K562 (cell line): ENCODE data around the gene PFKP. TPM values are rescaled to one million over a fixed set of nuclear protein-coding genes. Genes with fewer than 3 reads are reported as not detected.

Experiments used
- CBFA2T3 ChIP-seq: fragments of 450-650 bp; IDR thresholded peaks from 2 replicates; pipeline ENCODE4 v1.6.1; 2017
- CBX2 ChIP-seq: fragments of 200-600 bp; sonication (generic); IDR thresholded peaks from one replicate; pipeline ENCODE4 v1.6.1; 2012; ENCODE audit warnings: mild to moderate bottlenecking, low read length, inconsistent platforms; ENCODE audit not compliant: insufficient read depth, poor library complexity, severe bottlenecking
- ELF1 ChIP-seq: fragments of 200-800 bp; sonication (Bioruptor generic); IDR thresholded peaks from 2 replicates; pipeline ENCODE4 v1.6.1; 2016; ENCODE audit warnings: missing genetic modification characterization, missing compliant biosample characterization
- FIP1L1 ChIP-seq: fragments of 200-400 bp; formaldehyde crosslinking; IDR thresholded peaks from 2 replicates; pipeline ENCODE4 v1.6.1; 2018; ENCODE audit warnings: mild to moderate bottlenecking, low read depth, low read length; ENCODE audit not compliant: poor library complexity, severe bottlenecking
- HOXB6 ChIP-seq: fragments of 250-450 bp; sonication (Bioruptor Pico); IDR thresholded peaks from 2 replicates; pipeline ENCODE4 v1.5.1; 2022; ENCODE audit warnings: mild to moderate bottlenecking, borderline replicate concordance
- JUN ChIP-seq, 2 experiments: sonication (generic) in 1 of 2; formaldehyde crosslinking in 1 of 2; IDR thresholded peaks; 2 replicates each; pipeline versions ENCODE4 v1.6.1 to v1.8.0; 2012 to 2022; ENCODE audit warnings: borderline replicate concordance in 2 of 2, mild to moderate bottlenecking in 2 of 2, improper control_type of control experiment in 1 of 2, low read depth in 1 of 2, low read length in 1 of 2, missing genetic modification reagents in 1 of 2
- KLF6 ChIP-seq: fragments of 250-450 bp; sonication (Bioruptor Pico); IDR thresholded peaks from 2 replicates; pipeline ENCODE4 v1.4.0; 2020; ENCODE audit warnings: mild to moderate bottlenecking, moderate library complexity, borderline replicate concordance
- MXI1 ChIP-seq: IDR thresholded peaks from 2 replicates; pipeline ENCODE4 v1.6.1; 2011; ENCODE audit warnings: low read depth, mild to moderate bottlenecking, improper control_type of control experiment, low read length
- POLR3G ChIP-seq: IDR thresholded peaks from 2 replicates; pipeline ENCODE4 v1.6.1; 2011; ENCODE audit not compliant: insufficient read length, insufficient replicate concordance; ENCODE audit errors: extremely low read depth
- SMARCA4 ChIP-seq: fragments of 450-650 bp; IDR thresholded peaks from 2 replicates; pipeline ENCODE4 v1.6.1; 2016
- SRSF7 ChIP-seq: fragments of 200-400 bp; formaldehyde crosslinking; optimal IDR thresholded peaks from 2 replicates; pipeline ENCODE3; 2017; ENCODE audit warnings: mild to moderate bottlenecking, low read depth, low read length
- TBL1XR1 ChIP-seq, 2 experiments: IDR thresholded peaks; 2 replicates each; pipeline ENCODE4 v1.6.1; 2012; ENCODE audit warnings: improper control_type of control experiment in 2 of 2, low read length in 2 of 2, mild to moderate bottlenecking in 1 of 2
- TEAD2 ChIP-seq: fragments of 450-650 bp; IDR thresholded peaks from 2 replicates; pipeline ENCODE4 v1.6.1; 2016; ENCODE audit warnings: missing genetic modification characterization, control low read depth, missing compliant biosample characterization
- ZNF212 ChIP-seq: fragments of 450-650 bp; formaldehyde crosslinking; IDR thresholded peaks from 2 replicates; pipeline ENCODE4 v1.4.0; 2020; ENCODE audit warnings: mild to moderate bottlenecking
- polyA plus RNA-seq, 8 experiments: library from polyadenylated mRNA; depleted of rRNA in 4 of 8; stranded (reverse) in 5 of 8; unstranded in 3 of 8; fragments of >200 nt; fragmentation: Nextera tagmentation in 2 of 8; fragmentation: Illumina TruSeq in 1 of 8; extraction: Ambion mirVana in 2 of 8; extraction: Trizol in 1 of 8; gene quantifications; 2 replicates each; pipeline versions ENCODE4 v1.2.1 to v1.2.3, GENCODE V29; 2011 to 2014; ENCODE audit warnings: inconsistent platforms in 1 of 8, missing spikeins in 1 of 8
- total RNA-seq, 7 experiments: library from RNA; depleted of rRNA in 6 of 7; stranded (reverse); fragments of >200 nt in 6 of 7; fragmentation: Illumina TruSeq in 2 of 7; extraction: Trizol in 2 of 7; gene quantifications; 2 replicates each; pipeline versions ENCODE4 v1.2.1 to v1.2.3, GENCODE V29; 2011 to 2021; ENCODE audit warnings: low replicate concordance in 1 of 7
- TF ChIP-seq, protein P1 (sequence below): fragments of 450-650 bp; formaldehyde crosslinking; IDR thresholded peaks from 2 replicates; pipeline ENCODE4 v1.4.0; 2020; ENCODE audit warnings: mild to moderate bottlenecking, moderate library complexity
- TF ChIP-seq, protein P2 (sequence below): fragments of 450-650 bp; formaldehyde crosslinking; IDR thresholded peaks from 2 replicates; pipeline ENCODE4 v1.4.0; 2022; ENCODE audit warnings: missing genetic modification characterization
- TF ChIP-seq, protein P3 (sequence below): fragments of 450-650 bp; formaldehyde crosslinking; IDR thresholded peaks from 2 replicates; pipeline ENCODE4 v1.4.0; 2020; ENCODE audit warnings: mild to moderate bottlenecking, mixed read lengths
- TF ChIP-seq, protein P4 (sequence below): fragments of 450-650 bp; IDR thresholded peaks from 2 replicates; pipeline ENCODE4 v1.7.0; 2016; ENCODE audit warnings: borderline replicate concordance
- TF ChIP-seq, protein P5 (sequence below): sonication (generic); formaldehyde crosslinking; IDR thresholded peaks from 2 replicates; pipeline ENCODE4 v1.4.0; 2020; ENCODE audit warnings: mild to moderate bottlenecking, missing genetic modification reagents

Gene PFKP
- total and polyA plus RNA-seq, 9 of the 15 experiments (the other 6 are each of a cell fraction or from before 2014, with no cell fraction given) = 23.5 to 116 (median 62.1) TPM

DNA sequence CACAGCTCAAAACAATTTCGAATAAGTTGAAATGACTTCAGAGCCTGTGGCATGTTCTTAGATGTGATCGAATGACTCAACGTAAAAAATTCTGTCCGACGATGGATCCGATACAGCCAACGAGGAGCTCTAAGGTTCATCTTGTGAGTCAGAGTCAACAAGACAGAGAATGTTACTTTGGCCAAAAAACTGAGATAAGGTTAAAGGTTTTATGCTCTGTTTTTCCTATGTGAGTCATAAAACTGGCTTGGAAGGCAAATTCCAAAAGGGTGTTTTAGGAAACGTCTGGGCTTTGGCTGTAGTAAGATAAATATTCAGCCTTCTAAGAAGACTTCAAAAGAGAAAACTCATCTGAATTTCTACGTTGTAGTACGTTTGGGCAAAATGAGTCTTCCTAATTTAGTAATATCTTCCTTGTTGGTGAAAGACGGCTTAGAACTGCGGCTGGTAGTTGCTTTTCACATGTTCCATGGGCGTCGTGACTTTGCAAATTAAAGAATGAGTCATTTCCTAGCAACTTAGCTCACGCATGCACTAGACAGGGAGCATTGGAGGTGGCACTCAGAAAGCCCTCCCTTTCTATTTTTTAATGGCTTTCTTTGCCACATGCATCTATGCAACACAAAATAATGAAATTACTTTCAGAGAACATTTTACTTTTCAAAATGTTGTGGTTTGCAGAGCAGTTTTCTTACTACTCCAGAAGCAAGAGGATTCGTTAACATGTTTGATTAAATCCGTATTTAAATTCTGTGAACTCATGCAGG is 28.2 kb downstream of the PFKP start (continued):
- TF ChIP-seq, protein P1, sequence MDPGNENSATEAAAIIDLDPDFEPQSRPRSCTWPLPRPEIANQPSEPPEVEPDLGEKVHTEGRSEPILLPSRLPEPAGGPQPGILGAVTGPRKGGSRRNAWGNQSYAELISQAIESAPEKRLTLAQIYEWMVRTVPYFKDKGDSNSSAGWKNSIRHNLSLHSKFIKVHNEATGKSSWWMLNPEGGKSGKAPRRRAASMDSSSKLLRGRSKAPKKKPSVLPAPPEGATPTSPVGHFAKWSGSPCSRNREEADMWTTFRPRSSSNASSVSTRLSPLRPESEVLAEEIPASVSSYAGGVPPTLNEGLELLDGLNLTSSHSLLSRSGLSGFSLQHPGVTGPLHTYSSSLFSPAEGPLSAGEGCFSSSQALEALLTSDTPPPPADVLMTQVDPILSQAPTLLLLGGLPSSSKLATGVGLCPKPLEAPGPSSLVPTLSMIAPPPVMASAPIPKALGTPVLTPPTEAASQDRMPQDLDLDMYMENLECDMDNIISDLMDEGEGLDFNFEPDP (CRISPR knock-in tag) = no peak
- TF ChIP-seq KLF6 (CRISPR knock-in tag) = no peak
- TF ChIP-seq, protein P2, sequence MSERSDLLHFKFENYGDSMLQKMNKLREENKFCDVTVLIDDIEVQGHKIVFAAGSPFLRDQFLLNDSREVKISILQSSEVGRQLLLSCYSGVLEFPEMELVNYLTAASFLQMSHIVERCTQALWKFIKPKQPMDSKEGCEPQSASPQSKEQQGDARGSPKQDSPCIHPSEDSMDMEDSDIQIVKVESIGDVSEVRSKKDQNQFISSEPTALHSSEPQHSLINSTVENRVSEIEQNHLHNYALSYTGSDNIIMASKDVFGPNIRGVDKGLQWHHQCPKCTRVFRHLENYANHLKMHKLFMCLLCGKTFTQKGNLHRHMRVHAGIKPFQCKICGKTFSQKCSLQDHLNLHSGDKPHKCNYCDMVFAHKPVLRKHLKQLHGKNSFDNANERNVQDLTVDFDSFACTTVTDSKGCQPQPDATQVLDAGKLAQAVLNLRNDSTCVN = no peak
- no peak for TF ChIP-seq FIP1L1
- no peak for TF ChIP-seq TBL1XR1 (IDR thresholded peaks at IDR 0.05; ENCODE audit: low read length in 2 of 2)
- TF ChIP-seq MXI1 = peak; percentile 15; the same call in 1 of the 2 replicates
- TF ChIP-seq, protein P3, sequence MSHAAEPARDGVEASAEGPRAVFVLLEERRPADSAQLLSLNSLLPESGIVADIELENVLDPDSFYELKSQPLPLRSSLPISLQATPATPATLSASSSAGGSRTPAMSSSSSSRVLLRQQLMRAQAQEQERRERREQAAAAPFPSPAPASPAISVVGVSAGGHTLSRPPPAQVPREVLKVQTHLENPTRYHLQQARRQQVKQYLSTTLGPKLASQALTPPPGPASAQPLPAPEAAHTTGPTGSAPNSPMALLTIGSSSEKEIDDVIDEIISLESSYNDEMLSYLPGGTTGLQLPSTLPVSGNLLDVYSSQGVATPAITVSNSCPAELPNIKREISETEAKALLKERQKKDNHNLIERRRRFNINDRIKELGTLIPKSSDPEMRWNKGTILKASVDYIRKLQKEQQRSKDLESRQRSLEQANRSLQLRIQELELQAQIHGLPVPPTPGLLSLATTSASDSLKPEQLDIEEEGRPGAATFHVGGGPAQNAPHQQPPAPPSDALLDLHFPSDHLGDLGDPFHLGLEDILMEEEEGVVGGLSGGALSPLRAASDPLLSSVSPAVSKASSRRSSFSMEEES (CRISPR knock-in tag) = no peak
- no peak for TF ChIP-seq HOXB6 (CRISPR knock-in tag)
- TF ChIP-seq ZNF212 (CRISPR knock-in tag) = no peak
- no peak for TF ChIP-seq SRSF7
- peak; percentile 94 for TF ChIP-seq JUN (IDR thresholded peaks at IDR 0.05; ENCODE audit: borderline replicate concordance, low read depth, low read length)
- TF ChIP-seq JUN (CRISPR knock-in tag; IDR thresholded peaks at IDR 0.05; ENCODE audit: borderline replicate concordance) = 0 out of 2 replicates have a peak, but pooled peaks have one; percentile 17
- TF ChIP-seq SMARCA4 = peak; percentile 96
- TF ChIP-seq ELF1 (tag) = no peak
- TF ChIP-seq, protein P4, sequence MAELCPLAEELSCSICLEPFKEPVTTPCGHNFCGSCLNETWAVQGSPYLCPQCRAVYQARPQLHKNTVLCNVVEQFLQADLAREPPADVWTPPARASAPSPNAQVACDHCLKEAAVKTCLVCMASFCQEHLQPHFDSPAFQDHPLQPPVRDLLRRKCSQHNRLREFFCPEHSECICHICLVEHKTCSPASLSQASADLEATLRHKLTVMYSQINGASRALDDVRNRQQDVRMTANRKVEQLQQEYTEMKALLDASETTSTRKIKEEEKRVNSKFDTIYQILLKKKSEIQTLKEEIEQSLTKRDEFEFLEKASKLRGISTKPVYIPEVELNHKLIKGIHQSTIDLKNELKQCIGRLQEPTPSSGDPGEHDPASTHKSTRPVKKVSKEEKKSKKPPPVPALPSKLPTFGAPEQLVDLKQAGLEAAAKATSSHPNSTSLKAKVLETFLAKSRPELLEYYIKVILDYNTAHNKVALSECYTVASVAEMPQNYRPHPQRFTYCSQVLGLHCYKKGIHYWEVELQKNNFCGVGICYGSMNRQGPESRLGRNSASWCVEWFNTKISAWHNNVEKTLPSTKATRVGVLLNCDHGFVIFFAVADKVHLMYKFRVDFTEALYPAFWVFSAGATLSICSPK = no peak
- TF ChIP-seq CBX2 = no peak
- peak; percentile 8; the same call in 1 of the 2 replicates for TF ChIP-seq TEAD2
- TF ChIP-seq, protein P5, sequence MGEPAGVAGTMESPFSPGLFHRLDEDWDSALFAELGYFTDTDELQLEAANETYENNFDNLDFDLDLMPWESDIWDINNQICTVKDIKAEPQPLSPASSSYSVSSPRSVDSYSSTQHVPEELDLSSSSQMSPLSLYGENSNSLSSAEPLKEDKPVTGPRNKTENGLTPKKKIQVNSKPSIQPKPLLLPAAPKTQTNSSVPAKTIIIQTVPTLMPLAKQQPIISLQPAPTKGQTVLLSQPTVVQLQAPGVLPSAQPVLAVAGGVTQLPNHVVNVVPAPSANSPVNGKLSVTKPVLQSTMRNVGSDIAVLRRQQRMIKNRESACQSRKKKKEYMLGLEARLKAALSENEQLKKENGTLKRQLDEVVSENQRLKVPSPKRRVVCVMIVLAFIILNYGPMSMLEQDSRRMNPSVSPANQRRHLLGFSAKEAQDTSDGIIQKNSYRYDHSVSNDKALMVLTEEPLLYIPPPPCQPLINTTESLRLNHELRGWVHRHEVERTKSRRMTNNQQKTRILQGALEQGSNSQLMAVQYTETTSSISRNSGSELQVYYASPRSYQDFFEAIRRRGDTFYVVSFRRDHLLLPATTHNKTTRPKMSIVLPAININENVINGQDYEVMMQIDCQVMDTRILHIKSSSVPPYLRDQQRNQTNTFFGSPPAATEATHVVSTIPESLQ = no peak
- TF ChIP-seq CBFA2T3 = peak; percentile 37
- TF ChIP-seq POLR3G = no peak
